Dedifferentiated amniotic fluid mesenchymal stem cell (primary cell): Measurements from ENCODE around the gene E4F1.
"Not testable (repeated sequence)": the region's sequence is repeated elsewhere in the genome, so short reads cannot be mapped to it uniquely, and the experiment has no call there.

Experiments
- DNase-seq: peaks from one replicate; pipeline ENCODE4 v3.0.0-alpha.2; 2016; ENCODE audit errors: extremely low spot score

E4F1 gene

GRCh38 chr16:2230376-2230775 lies 7.0 kb downstream of the E4F1 start:
- no peak for DNase-seq

- no peak for DNase-seq
These were observed 7.9 kb downstream of the E4F1 start for GRCh38 chr16:2231016-2231931.

GRCh38 chr16:2232094-2232990 lies 9.0 kb downstream of the E4F1 start:
- no peak for DNase-seq

GRCh38 chr16:2233046-2233775 lies 9.8 kb downstream of the E4F1 start:
- no peak for DNase-seq

- DNase-seq = no peak
These were observed 10.8 kb downstream of the E4F1 start for GRCh38 chr16:2233872-2234812.

- no peak for DNase-seq
These were observed 11.4 kb downstream of the E4F1 start for GRCh38 chr16:2234813-2235170.

- no peak for DNase-seq
These were observed 11.9 kb downstream of the E4F1 start for GRCh38 chr16:2235234-2235651.

- no peak for DNase-seq
These were observed 12.4 kb downstream of the E4F1 start for GRCh38 chr16:2235695-2236336.

- no peak for DNase-seq
These were observed 13.1 kb downstream of the E4F1 start, which contains the start of gene DNASE1L2 for GRCh38 chr16:2236337-2237101. TSS of gene DNASE1L2 (plus strand) at chr16:2236444. CDS start at chr16:2236817, 373 bp downstream.

GRCh38 chr16:2237102-2237482 lies 13.7 kb downstream of the E4F1 start:
- no peak for DNase-seq

- no peak for DNase-seq
These were observed 14.2 kb downstream of the E4F1 start for GRCh38 chr16:2237493-2238149.

- no peak for DNase-seq
These were observed 14.9 kb downstream of the E4F1 start for GRCh38 chr16:2238150-2238837.

- DNase-seq = no peak
These were observed 15.7 kb downstream of the E4F1 start for GRCh38 chr16:2238838-2239675.

GRCh38 chr16:2240331-2240730 lies 16.9 kb downstream of the E4F1 start:
- DNase-seq = not testable (repeated sequence)

GRCh38 chr16:2242598-2242997 lies 19.2 kb downstream of the E4F1 start:
- no peak for DNase-seq

GRCh38 chr16:2243031-2243528 lies 19.7 kb downstream of the E4F1 start:
- DNase-seq = no peak

GRCh38 chr16:2243781-2244180 lies 20.4 kb downstream of the E4F1 start:
- DNase-seq = no peak
